HG03095 (cell line): Measurements from ENCODE around the gene TCTA.
"Not testable (repeated sequence)": the region's sequence is repeated elsewhere in the genome, so short reads cannot be mapped to it uniquely, and the experiment has no call there.

ENCODE experiments used
- ATAC-seq: cut with Tn5 transposase; IDR thresholded peaks from one replicate; pipeline ENCODE4 v1.9.1; 2021; ENCODE audit warnings: moderate library complexity; ENCODE audit not compliant: unreplicated experiment

TCTA gene

DNA sequence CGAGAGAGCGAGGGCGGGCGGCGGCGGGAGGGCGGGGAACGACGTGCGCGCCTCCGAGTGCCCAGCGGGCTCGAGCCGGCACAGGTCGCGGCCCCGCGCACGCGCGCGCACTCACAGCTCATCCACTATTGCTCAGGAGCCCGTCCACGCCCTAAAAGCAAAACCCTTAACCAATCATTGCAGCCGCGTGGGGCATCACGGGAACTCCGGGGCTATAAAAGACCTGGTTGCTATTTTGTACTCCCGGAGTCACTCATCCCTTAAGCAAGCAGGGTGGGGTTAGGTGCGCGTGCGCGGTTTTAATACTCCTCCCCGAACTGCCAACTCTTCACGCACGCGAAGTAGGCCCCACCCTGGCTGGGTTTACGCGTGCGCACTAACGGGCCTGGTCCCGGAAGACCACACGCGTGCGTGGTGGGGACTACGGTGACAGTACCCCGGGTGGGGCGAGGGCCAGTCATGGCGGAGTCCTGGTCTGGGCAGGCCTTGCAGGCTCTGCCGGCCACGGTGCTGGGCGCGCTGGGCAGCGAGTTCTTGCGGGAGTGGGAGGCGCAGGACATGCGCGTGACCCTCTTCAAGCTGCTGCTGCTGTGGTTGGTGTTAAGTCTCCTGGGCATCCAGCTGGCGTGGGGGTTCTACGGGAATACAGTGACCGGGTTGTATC, at the start of gene TCTA, which contains the start of gene RHOA:
TCTA (plus strand) TSS at position 456 of the 664 bp plus-strand sequence; CDS start at position 460, 4 bp downstream.
RHOA (minus strand) TSS at position 9 of the 664 bp plus-strand sequence. CDS start 36,387 bp downstream, outside the sequence.
- peak; percentile 69 for ATAC-seq

DNA sequence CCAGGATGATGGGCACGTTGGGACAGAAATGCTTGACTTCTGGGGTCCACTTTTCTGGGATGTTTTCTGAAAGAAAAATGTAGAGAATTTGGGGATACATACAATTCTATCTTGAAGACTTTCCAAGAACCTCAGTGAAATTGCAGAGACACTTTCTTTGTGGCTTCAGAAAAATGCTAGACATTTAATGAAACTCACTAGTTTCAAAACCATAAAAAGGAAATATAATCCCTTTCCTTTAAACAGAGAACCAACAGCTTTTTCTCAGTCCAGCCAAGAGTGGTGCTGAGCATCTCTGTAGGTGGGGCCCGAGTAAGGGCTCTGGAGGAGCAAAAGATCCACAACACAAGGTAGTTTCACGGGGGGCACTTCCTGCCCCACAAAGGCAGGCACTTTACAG, 49.7 kb upstream of the TCTA start:
- ATAC-seq: no peak

- no peak for ATAC-seq
Measured at GRCh38 chr3:49370585-49371290, 41.5 kb upstream of the TCTA start.

- ATAC-seq: no peak
Measured at GRCh38 chr3:49371946-49372345, 40.3 kb upstream of the TCTA start.

GRCh38 chr3:49377483-49377882, 34.7 kb upstream of the TCTA start:
- ATAC-seq: no peak

GRCh38 chr3:49378249-49378895, 33.9 kb upstream of the TCTA start:
- no peak for ATAC-seq

DNA sequence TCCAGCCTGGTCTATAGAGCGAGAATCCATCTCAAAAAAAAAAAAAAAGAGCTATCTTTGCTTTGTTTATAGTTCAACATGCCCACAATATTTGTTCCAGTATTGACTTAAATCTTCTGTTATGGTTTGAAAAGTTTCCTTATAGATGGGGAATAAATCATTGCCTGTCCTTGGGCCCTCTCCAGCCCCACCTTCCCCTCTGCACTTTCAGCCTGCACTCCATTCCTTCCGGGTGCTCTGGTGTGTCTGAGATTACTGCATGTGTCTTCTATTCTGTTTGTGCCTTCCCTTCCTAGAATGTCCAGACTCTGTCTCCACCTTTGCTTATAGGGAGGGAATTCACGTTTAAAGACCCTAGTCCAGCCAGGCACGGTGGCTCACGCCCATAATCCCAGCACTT, 28.8 kb upstream of the TCTA start:
- no peak for ATAC-seq

GRCh38 chr3:49385617-49386016, 26.6 kb upstream of the TCTA start:
- no peak for ATAC-seq

DNA sequence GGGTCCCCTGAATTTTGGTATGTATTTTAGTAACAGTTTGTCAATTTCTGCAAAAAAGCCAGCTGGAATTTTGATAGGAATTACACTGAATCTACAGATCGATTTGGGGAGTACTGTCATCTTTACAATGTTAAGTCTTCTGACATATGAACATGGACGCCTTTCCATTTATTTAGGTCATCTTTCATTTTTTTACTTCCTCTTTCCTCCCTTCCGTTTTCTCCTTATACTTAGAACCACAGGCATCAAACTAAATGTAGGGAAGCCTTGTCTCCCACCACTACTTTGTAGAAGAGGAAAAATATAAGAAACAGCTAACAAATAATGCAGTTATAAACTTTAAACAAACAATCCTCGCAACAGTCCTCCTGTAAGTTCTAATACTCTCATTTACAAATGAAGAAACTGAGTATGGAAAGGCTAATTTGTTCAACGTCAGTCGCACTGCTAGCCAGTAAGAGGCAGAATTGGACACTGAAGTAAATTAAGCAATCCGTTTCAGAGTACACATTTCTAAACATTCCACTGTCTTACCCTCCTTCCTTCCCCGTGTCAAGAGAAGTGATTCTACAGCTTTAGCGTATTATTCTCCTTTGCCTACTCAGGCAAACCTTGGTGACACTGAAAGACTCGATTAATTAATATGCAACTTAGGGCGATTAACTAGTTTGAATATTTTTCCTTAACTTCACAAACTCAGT, 26.0 kb upstream of the TCTA start:
- ATAC-seq: no peak

- ATAC-seq: no peak
Measured at GRCh38 chr3:49387721-49388120, 24.5 kb upstream of the TCTA start.

DNA sequence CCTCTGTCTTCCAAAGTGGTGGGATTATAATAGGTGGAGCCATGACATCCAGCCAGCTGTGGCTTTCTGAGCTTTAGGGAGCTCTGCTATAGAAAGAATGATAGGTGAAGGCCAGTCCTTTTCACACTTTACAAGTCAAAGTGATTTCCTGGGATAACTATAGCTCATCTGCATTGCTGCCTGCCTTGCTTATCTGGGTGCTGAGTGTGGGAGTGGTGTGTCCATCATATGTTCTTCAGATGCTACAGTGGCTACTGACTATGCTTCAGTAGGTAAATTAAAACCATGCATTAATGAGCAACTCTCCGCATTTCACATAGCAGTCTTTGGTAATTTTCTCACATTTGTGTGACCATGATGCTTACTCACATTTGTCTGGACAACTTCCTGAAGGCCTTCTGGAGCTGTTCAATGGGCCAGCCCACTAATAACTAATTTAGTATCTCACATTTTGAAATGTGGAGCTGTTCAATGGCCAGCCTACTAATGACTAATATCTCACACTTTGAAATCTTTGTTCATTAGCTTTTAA, 23.9 kb upstream of the TCTA start:
- no peak for ATAC-seq

GRCh38 chr3:49389297-49389696, 22.9 kb upstream of the TCTA start:
- no peak for ATAC-seq

GRCh38 chr3:49391310-49391709, 20.9 kb upstream of the TCTA start:
- ATAC-seq: not testable (repeated sequence)

DNA sequence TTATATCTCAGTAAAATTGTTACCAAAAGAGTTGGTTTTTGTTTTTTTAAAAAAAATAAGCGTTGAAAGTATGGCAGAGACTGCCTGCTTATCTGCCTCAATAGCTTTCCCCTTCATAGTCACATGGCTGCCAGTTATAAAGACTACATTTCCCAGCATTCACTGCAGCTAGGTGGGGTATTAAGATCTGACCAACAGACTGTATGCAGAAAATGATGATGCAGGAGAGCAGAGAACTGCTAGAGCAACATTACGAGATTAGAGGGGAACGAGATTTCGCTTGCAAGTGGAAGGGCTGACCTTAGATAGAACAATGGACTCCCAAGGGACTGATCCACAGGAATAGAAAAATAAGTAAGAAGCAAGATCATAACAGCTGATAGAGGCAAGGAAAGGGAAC, 14.8 kb upstream of the TCTA start:
- no peak for ATAC-seq

DNA sequence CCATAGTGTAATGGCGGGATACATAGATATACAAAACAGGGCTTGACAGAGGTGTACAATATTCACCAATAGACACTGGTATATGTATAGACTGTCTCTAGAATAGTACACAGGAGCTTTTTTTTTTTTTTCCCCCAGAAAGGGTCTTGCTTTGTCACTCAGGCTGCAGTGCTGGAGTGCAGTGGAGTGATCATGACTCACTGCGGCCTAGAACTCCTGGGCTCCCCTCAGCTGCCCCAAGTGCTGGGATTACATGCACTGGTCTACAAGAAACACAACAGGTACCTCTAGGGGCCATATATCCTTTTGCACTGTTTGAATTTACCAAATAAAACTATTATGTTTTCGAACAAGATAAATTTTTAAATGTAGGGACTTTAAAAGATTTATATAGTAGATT, 12.8 kb upstream of the TCTA start:
- no peak for ATAC-seq

GRCh38 chr3:49401766-49402165, 10.5 kb upstream of the TCTA start:
- no peak for ATAC-seq

DNA sequence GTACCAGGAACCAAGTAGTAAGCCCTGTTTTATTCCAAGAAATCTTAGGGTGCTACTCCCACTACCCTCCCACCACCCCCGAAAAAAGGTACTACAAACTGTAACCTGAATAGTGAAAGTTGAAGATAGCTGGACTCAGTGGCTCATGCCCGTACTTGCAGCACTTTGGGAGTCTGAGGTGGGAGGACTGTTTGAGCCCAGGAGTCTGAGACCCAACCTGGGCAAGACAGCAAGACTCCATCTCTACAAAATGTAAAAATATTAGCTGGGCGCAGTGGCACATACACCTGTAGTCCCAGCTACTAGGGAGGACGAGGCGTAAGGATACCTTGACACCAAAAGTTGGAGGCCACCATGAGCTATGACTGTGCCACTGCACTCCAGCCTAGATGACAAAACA, 8.3 kb upstream of the TCTA start:
- no peak for ATAC-seq

- ATAC-seq: not testable (repeated sequence)
Measured at GRCh38 chr3:49405570-49405969, 6.7 kb upstream of the TCTA start.

GRCh38 chr3:49406571-49407565, 5.4 kb upstream of the TCTA start:
- no peak for ATAC-seq
